Uterus (tissue), 2 donors: ENCODE results near the gene CADM2.

ENCODE experiments used
- POLR2A ChIP-seq, 2 donors: fragments of 450-650 bp; IDR thresholded peaks; one replicate each; pipeline ENCODE4 v1.6.1; 2016; ENCODE audit warnings: antibody characterized with exemption in 2 of 2, mild to moderate bottlenecking in 1 of 2, moderate library complexity in 1 of 2
- TF ChIP-seq, protein P1 (sequence below), 4 experiments: fragments of 200-600 bp in 2 of 4; fragments of 450-650 bp in 2 of 4; sonication (generic) in 2 of 4; IDR thresholded peaks; one replicate each; pipeline ENCODE4 v1.5.1; 2016 to 2019; ENCODE audit warnings: antibody characterized with exemption in 4 of 4, mild to moderate bottlenecking in 2 of 4, moderate library complexity in 1 of 4

DNA sequence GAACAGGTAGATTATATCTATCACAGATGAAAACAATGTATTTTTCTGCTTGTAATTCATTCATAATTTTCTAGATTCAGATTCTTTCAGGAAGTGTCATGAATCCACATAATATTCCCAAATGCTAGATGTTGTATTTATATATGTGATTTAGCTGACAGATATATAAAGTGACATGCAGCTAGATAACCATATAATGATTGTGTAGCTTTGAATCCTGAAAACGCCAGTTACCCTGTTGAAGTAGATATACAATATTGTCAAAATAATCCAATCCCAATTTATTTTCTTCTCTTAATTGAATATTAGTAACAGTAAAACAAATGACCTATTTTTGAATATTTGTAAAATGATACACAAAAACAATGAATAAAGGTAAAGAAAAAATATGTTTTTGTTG is 738.4 kb downstream of the CADM2 start:
- TF ChIP-seq, protein P1, sequence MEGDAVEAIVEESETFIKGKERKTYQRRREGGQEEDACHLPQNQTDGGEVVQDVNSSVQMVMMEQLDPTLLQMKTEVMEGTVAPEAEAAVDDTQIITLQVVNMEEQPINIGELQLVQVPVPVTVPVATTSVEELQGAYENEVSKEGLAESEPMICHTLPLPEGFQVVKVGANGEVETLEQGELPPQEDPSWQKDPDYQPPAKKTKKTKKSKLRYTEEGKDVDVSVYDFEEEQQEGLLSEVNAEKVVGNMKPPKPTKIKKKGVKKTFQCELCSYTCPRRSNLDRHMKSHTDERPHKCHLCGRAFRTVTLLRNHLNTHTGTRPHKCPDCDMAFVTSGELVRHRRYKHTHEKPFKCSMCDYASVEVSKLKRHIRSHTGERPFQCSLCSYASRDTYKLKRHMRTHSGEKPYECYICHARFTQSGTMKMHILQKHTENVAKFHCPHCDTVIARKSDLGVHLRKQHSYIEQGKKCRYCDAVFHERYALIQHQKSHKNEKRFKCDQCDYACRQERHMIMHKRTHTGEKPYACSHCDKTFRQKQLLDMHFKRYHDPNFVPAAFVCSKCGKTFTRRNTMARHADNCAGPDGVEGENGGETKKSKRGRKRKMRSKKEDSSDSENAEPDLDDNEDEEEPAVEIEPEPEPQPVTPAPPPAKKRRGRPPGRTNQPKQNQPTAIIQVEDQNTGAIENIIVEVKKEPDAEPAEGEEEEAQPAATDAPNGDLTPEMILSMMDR (IDR thresholded peaks at IDR 0.05), result no peak
- TF ChIP-seq POLR2A (IDR thresholded peaks at IDR 0.05), result no peak
